Right lobe of liver (tissue), 6 donors: ENCODE measurements around the gene FAF2. TPM values are rescaled to one million over a fixed set of nuclear protein-coding genes. Genes with fewer than 3 reads are reported as not detected.

ENCODE experiments used
- ATAC-seq, 4 donors: fragments of 200-7000 bp; cut with Tn5 transposase; one replicate each; pipeline ENCODE4 v1.9.1; 2020; ENCODE audit warnings: mild to moderate bottlenecking in 4 of 4, moderate library complexity in 4 of 4
- DNase-seq, 3 donors: peaks; one replicate each; pipeline ENCODE4 v3.0.0-alpha.2; 2020
- H3K27ac ChIP-seq, 3 donors: fragments of 200-600 bp; one replicate each; pipeline ENCODE4 v1.8.0; 2022
- H3K27me3 ChIP-seq, 2 donors: fragments of 200-600 bp; one replicate each; pipeline ENCODE4 v1.8.0; 2022
- H3K36me3 ChIP-seq, 4 donors: fragments of 200-600 bp; sonication (generic) in 1 of 4; one replicate each; pipeline versions ENCODE4 v1.5.1 to v1.8.0; 2017 to 2022; ENCODE audit warnings: control low read depth in 1 of 4
- H3K4me1 ChIP-seq, 4 donors: fragments of 200-600 bp; sonication (generic) in 1 of 4; one replicate each; pipeline versions ENCODE4 v1.5.1 to v1.8.0; 2017 to 2022; ENCODE audit warnings: control low read depth in 1 of 4
- H3K4me3 ChIP-seq, 3 donors: fragments of 200-600 bp; one replicate each; pipeline ENCODE4 v1.8.0; 2022
- H3K9me3 ChIP-seq, 4 donors: fragments of 200-600 bp; sonication (generic) in 1 of 4; one replicate each; pipeline versions ENCODE4 v1.5.1 to v1.8.0; 2017 to 2022; ENCODE audit warnings: control low read depth in 1 of 4
- POLR2A ChIP-seq: fragments of 450-650 bp; IDR thresholded peaks from one replicate; pipeline ENCODE4 v1.6.1; 2017; ENCODE audit warnings: antibody characterized with exemption, mild to moderate bottlenecking
- WGBS: methylation state at CpG from one replicate; pipeline ENCODE4 v1.1.6; 2018; ENCODE audit warnings: low coverage, low lambda C conversion rate; ENCODE audit not compliant: insufficient coverage; ENCODE audit errors: missing lambda C conversion rate; 5-methylcytosine and 5-hydroxymethylcytosine counted together
- intact Hi-C, 2 donors: fragments of 100-400 bp; cut with DNase I; formaldehyde crosslinking; loops; one replicate each; pipeline versions ENCODE4 v1.11.2 to v1.14.1; 2022
- total RNA-seq, 6 experiments: library from RNA; depleted of rRNA in 2 of 6; stranded (reverse); fragments of >200 nt in 2 of 6; fragmentation: NEBNext Ultra II Directional in 3 of 6; extraction: Animal tissue kit (Norgen Biotek cat#: 25700) in 3 of 6; gene quantifications; one replicate each; pipeline versions ENCODE4 v1.1.0 to v1.2.4, GENCODE V29; 2016 to 2023
- TF ChIP-seq, protein P1 (sequence below), 4 donors: fragments of 200-600 bp in 3 of 4; fragments of 450-650 bp in 1 of 4; IDR thresholded peaks; one replicate each; pipeline versions ENCODE4 v1.5.1 to v1.8.0; 2016 to 2022; ENCODE audit warnings: antibody characterized with exemption in 4 of 4, mild to moderate bottlenecking in 2 of 4
- donor health status: DM: no; HTN: yes; CAD: no.
- donor health status: DM: no; HTN: no; CAD: no.
- donor health status: DM: no; HTN: no; CAD: no.
- donor health status: DM: no; HTN: yes; CAD: no.
- donor health status: DM: no; HTN: yes; CAD: no.

Gene FAF2
- total RNA-seq, 6 experiments from 2014 or later = 17.5 to 23.3 (median 19.8) TPM

DNA sequence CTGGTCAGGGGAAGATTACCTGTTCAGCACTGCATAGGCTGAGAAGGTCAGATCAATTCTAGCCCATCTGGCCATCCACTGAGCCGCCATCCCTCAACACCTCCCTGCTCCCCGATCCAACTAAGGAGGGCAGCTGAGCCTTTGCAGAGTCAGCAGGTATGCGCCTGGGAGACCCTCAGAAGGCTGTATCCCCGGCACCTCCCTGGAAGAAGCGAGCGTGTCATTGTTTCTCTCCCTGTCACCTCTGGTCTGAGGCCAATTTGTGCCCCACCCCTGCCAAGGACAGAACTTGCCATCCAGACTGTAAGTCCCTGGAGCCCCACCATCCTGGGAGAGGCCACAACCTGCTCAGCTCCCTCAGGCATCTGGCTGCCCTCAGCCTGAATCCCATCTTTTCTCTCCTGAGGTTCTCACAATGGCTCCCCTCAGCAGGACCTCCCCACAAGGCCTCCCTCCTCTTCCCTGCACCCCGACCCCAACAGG lies 34.4 kb upstream of the FAF2 start:
- no peaks in the 10 kb centered on the region for H3K9me3 ChIP-seq
- ATAC-seq (no peak), DNase-seq (no peak)
- H3K36me3 ChIP-seq = peaks cover 0 to 8% (median 4%) of the 10 kb centered on the region in 4 donors
- TF ChIP-seq POLR2A = no peak
- TF ChIP-seq, protein P1, sequence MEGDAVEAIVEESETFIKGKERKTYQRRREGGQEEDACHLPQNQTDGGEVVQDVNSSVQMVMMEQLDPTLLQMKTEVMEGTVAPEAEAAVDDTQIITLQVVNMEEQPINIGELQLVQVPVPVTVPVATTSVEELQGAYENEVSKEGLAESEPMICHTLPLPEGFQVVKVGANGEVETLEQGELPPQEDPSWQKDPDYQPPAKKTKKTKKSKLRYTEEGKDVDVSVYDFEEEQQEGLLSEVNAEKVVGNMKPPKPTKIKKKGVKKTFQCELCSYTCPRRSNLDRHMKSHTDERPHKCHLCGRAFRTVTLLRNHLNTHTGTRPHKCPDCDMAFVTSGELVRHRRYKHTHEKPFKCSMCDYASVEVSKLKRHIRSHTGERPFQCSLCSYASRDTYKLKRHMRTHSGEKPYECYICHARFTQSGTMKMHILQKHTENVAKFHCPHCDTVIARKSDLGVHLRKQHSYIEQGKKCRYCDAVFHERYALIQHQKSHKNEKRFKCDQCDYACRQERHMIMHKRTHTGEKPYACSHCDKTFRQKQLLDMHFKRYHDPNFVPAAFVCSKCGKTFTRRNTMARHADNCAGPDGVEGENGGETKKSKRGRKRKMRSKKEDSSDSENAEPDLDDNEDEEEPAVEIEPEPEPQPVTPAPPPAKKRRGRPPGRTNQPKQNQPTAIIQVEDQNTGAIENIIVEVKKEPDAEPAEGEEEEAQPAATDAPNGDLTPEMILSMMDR (IDR thresholded peaks at IDR 0.05) = no peak
- peaks cover 0 to 21% (median 2%) of the 10 kb centered on the region in 4 donors for H3K4me1 ChIP-seq
- H3K27me3 ChIP-seq = no peaks in the 10 kb centered on the region
- WGBS = no CpG with 5 or more reads among the region's 7 CpGs
- intact Hi-C loops = loop anchor here in 1 of 2 donors (10.0 kb wide), 1 partner anchor 241 kb away; no protein-coding TSS in a partner anchor
- H3K27ac ChIP-seq = no peak overlapping the region
- H3K4me3 ChIP-seq = no peak overlapping the region

DNA sequence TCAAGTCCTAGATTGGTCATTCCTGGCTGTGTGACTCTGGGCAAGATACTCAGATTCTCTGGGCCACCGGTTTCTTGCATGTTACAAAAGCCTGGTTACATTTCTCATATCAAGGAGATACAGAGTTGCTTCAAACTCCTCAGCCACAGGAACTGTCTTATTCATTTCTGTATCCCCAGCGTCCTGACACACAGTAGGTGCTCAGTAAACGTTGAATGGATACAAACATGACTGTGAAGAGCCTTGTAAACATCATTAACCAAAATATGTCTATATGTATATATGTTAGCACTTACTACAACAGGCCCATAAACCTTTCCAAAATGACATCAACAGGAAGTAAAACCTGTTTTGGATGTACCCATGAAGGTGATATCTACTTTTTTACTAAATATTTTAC lies 33.5 kb upstream of the FAF2 start:
- 36% methylated on average over 2 of the region's 3 CpGs for WGBS
- no peak overlapping the region for H3K4me3 ChIP-seq
- TF ChIP-seq, protein P1 (IDR thresholded peaks at IDR 0.05) = no peak
- TF ChIP-seq POLR2A = no peak
- no peak overlapping the region for H3K27ac ChIP-seq
- intact Hi-C loops = loop anchor here in 1 of 2 donors (10.0 kb wide), 1 partner anchor 240 kb away; no protein-coding TSS in a partner anchor
- DNase-seq (no peak), ATAC-seq (no peak)
- H3K36me3 ChIP-seq = peaks cover 0 to 4% (median 4%) of the 10 kb centered on the region in 4 donors
- H3K4me1 ChIP-seq = peaks cover 0 to 21% (median 2%) of the 10 kb centered on the region in 4 donors
- no peaks in the 10 kb centered on the region for H3K9me3 ChIP-seq
- H3K27me3 ChIP-seq = no peaks in the 10 kb centered on the region

DNA sequence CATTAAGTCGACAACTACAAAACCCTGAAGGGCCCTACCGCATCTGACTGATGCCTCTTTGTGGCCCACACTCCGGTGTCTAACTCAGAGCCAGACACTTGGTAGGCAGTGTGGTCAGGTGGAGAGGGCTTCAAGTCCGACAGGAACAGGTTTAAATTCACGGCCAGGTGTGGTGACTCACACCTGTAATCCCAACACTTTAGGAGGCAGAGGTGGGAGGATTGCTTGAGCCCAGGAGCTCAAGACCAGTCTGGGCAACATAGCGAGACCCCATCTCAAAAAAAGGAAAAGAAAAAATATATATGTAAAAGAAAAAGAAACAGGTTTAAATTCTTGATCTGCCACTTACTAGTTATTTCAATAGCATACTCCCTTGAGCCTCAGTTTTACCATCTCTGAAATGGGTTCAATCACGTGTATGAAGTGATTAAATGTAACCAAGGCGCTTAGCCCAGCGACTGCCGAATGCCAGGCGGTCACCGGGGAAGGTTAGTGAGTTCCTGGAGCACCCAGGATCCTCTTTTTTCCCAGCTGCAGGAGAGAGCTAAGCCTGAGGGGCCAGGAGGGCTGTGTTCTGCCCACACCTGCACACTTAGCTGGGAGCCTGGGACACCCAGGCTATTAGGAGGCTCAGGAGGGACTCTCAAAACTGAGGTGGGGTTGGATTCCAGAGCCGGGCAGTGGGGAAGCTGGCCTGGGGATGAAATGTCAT lies 32.8 kb upstream of the FAF2 start:
- Histone ChIP-seq H3K4me3 (peak overlapping the region; percentile 81 to 95 (median 89)), H3K27ac (peak overlapping the region; percentile 84 to 88 (median 87)), H3K27me3 (no peaks in the 10 kb centered on the region), H3K9me3 (no peaks in the 10 kb centered on the region), H3K36me3 (no peaks in the 10 kb centered on the region), H3K4me1 (peaks cover 0 to 21% (median 2%) of the 10 kb centered on the region in 4 donors)
- DNase-seq = no peak
- 37% methylated on average over 8 of the region's 13 CpGs for WGBS
- intact Hi-C loops = loop anchor here in 1 of 2 donors (10.0 kb wide), 1 partner anchor 239 kb away; no protein-coding TSS in a partner anchor
- TF ChIP-seq, protein P1 (IDR thresholded peaks at IDR 0.05) = no peak
- TF ChIP-seq POLR2A = no peak
- peak in 1 of 4 donors; percentile 2 for ATAC-seq

DNA sequence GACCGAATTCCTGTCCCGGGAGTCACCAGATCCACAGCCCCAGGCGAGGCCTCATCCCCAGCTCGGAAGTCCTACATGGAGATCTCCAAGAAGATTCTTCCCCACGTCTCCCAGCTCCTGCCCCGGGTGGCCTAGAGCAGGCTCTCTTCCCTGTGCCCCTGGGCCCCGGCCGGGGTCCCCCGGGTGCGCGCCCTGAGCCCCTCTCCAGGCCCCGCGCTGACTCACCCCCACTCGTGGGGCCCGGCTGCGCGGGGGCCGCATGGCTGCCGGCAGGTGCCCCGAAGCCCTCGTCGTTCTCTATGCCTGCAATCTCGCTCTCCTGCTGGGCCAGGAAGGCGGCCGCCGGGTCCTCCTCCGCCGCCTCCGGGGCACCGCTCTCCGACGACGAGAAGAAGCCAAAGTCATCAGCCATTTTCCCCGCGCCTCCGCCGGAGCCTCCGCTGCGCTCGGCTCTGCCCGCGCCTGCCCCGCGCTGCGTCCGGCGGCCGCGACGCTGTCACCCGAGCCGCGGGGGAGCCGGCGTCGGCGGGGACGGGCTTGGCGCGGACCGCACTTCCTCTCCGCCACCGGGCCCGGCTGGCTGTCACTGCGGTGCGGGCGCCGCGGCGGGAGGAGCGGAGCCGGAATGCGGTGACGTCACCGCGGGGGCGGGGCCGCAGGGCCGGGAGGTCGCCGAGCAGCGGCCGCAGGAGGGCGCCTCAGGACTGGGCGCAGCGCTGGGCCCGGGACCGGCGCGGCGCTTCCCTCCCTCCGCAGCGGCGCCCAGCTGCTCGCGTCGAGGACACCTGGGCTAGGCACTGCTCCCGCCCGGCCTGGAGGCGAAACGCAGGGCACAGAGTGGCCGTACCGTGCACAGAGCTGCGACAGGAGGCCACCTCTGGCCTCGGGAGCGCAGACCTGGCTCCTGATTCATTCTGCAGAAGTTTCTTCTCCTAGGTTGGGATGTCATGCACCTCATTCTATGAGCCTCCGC lies 31.9 kb upstream of the FAF2 start, which contains the start of gene CLTB:
CLTB (minus strand) TSS at position 588 of the 973 bp plus-strand sequence; CDS start at position 412, 176 bp downstream.
- TF ChIP-seq POLR2A = peak; percentile 98
- TF ChIP-seq, protein P1 (IDR thresholded peaks at IDR 0.05) = peak; percentile 75 to 96 (median 87)
- Histone ChIP-seq H3K4me3 (peak within 1 kb of the TSS; percentile 81 to 95 (median 89)), H3K9me3 (no peaks in the 10 kb centered on the region), H3K27me3 (no peaks in the 10 kb centered on the region), H3K36me3 (no peaks in the 10 kb centered on the region), H3K4me1 (peaks cover 0 to 21% (median 2%) of the 10 kb centered on the region in 4 donors), H3K27ac (peak within 1 kb of the TSS; percentile 84 to 88 (median 87))
- ATAC-seq (peak; percentile 95 to 99 (median 98)), DNase-seq (peak; percentile 95 to 96 (median 95))
- intact Hi-C loops = loop anchor here in 1 of 2 donors (10.0 kb wide), 1 partner anchor 239 kb away; no protein-coding TSS in a partner anchor
- WGBS = 0% methylated on average over 30 of the region's 107 CpGs
